Chondrocyte (in vitro differentiated cells): ENCODE results near the gene CPED1. TPM values are rescaled to one million over a fixed set of nuclear protein-coding genes. Genes with fewer than 3 reads are reported as not detected.
A peak's percentile ranks its signal among the peaks of the same experiment; 100 is the strongest.

Experiments used
- DNase-seq: peaks from one replicate; pipeline ENCODE4 v3.0.0; 2021; ENCODE audit warnings: mixed read lengths, low spot score
- H3K27ac Mint-ChIP-seq: one replicate; pipeline ENCODE4 v1.8.0; 2021; ENCODE audit warnings: mild to moderate bottlenecking, moderate library complexity, mixed read lengths; ENCODE audit not compliant: unreplicated experiment
- H3K27me3 Mint-ChIP-seq: 2 replicates; pipeline ENCODE4 v1.8.0; 2021; ENCODE audit warnings: low read depth, mixed read lengths
- H3K36me3 Mint-ChIP-seq: 2 replicates; pipeline ENCODE4 v1.8.0; 2021; ENCODE audit warnings: low read depth, mixed read lengths
- H3K4me1 Mint-ChIP-seq: 2 replicates; pipeline ENCODE4 v1.8.0; 2021; ENCODE audit warnings: low read depth, mild to moderate bottlenecking, mixed read lengths
- H3K4me3 Mint-ChIP-seq: one replicate; pipeline ENCODE4 v1.8.0; 2021; ENCODE audit warnings: mild to moderate bottlenecking, moderate library complexity, mixed read lengths; ENCODE audit not compliant: unreplicated experiment
- H3K9me3 Mint-ChIP-seq: 2 replicates; pipeline ENCODE4 v1.8.0; 2021; ENCODE audit warnings: low read depth, mixed read lengths
- total RNA-seq: library from RNA; stranded (reverse); gene quantifications from 3 replicates; pipeline ENCODE4 v1.2.1, GENCODE V29; 2021
- TF ChIP-seq, protein P1 (sequence below): fragments of 200-600 bp; sonication (generic); IDR thresholded peaks from 2 replicates; pipeline ENCODE4 v1.5.0; 2021; ENCODE audit warnings: antibody characterized with exemption, mild to moderate bottlenecking, moderate library complexity

Gene CPED1
- total RNA-seq, 1 donor from 2014 or later, result 2.8 TPM

DNA sequence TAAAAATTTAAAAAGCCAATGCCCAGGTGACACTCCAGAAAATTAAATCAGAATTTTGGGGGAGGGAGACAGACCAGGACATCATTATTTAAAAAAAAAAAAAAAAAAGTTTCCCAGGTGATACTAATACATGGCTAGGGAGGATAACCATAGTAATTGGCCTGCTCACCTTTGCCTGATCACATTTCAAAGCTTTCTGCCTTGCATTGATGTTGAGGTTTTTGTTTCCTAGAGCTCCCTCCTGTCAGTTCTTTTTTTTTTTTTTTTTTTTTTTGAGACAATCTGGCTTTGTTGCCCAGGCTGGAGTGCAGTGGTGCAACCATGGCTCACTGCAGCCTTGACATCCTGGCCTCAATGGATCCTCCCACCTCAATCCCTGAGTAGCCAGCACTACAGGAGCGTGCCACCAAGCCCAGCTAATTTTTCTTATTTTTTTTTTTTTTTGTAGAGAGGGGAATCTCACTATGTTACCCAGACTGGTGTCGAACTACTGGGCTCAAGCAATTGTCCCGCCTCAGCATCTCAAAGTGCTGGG lies 38.1 kb downstream of the CPED1 start:
- no peaks in the 10 kb centered on the region for H3K36me3 Mint-ChIP-seq
- TF ChIP-seq, protein P1, sequence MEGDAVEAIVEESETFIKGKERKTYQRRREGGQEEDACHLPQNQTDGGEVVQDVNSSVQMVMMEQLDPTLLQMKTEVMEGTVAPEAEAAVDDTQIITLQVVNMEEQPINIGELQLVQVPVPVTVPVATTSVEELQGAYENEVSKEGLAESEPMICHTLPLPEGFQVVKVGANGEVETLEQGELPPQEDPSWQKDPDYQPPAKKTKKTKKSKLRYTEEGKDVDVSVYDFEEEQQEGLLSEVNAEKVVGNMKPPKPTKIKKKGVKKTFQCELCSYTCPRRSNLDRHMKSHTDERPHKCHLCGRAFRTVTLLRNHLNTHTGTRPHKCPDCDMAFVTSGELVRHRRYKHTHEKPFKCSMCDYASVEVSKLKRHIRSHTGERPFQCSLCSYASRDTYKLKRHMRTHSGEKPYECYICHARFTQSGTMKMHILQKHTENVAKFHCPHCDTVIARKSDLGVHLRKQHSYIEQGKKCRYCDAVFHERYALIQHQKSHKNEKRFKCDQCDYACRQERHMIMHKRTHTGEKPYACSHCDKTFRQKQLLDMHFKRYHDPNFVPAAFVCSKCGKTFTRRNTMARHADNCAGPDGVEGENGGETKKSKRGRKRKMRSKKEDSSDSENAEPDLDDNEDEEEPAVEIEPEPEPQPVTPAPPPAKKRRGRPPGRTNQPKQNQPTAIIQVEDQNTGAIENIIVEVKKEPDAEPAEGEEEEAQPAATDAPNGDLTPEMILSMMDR, result no peak
- no peaks in the 10 kb centered on the region for H3K9me3 Mint-ChIP-seq
- no peak overlapping the region for H3K27ac Mint-ChIP-seq
- DNase-seq, result no peak
- no peaks in the 10 kb centered on the region for H3K27me3 Mint-ChIP-seq
- peaks cover 37% of the 10 kb centered on the region for H3K4me1 Mint-ChIP-seq
- H3K4me3 Mint-ChIP-seq, result no peak overlapping the region

GRCh38 chr7:121027761-121028669 lies 39.5 kb downstream of the CPED1 start:
- Mint-ChIP-seq H3K27ac (no peak overlapping the region), H3K36me3 (no peaks in the 10 kb centered on the region), H3K27me3 (no peaks in the 10 kb centered on the region), H3K9me3 (no peaks in the 10 kb centered on the region), H3K4me1 (peaks cover 42% of the 10 kb centered on the region), H3K4me3 (no peak overlapping the region)
- no peak for DNase-seq
- TF ChIP-seq, protein P1, result no peak

DNA sequence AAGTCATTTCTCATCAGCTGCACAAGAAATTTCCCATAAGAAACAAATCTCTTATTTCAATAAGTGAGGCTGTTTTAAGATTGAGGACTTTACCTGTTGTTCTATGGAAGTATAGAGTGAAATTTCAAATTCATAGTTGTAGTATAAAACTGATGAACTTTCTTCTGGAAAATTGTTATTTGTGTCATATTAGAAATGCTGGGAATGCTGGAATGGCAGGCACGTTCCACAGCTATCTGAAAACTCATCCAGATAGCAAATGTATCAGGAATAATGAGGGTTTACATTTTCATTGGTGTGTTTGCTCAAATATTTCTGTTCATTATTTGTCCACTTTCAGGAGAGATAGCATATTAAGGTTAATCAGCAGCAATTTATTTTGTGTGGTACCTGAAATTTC lies 40.8 kb downstream of the CPED1 start:
- no peaks in the 10 kb centered on the region for H3K9me3 Mint-ChIP-seq
- H3K27me3 Mint-ChIP-seq, result no peaks in the 10 kb centered on the region
- no peak overlapping the region for H3K27ac Mint-ChIP-seq
- TF ChIP-seq, protein P1, result no peak
- peaks cover 36% of the 10 kb centered on the region for H3K4me1 Mint-ChIP-seq
- H3K36me3 Mint-ChIP-seq, result no peaks in the 10 kb centered on the region
- H3K4me3 Mint-ChIP-seq, result no peak overlapping the region
- no peak for DNase-seq

DNA sequence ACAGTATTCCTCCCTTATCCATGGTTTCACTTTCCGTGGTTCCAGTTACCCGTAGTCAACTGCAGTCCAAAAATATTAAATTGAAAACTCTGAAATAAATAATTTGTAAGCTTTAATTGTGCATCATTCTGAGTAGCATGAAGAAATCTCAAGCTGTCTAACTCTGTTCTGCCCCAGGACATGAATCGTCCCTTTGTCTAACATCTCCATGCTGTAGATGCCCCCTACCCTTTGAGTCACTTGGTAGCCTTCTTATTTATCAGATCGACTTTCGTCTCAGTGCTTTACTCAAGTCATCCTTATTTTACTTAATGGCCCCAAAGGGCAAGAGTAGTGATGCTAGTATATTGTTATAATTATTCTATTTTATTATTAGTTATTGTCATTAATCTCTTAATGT lies 41.8 kb downstream of the CPED1 start:
- H3K27ac Mint-ChIP-seq, result no peak overlapping the region
- H3K27me3 Mint-ChIP-seq, result no peaks in the 10 kb centered on the region
- peaks cover 27% of the 10 kb centered on the region for H3K4me1 Mint-ChIP-seq
- H3K9me3 Mint-ChIP-seq, result no peaks in the 10 kb centered on the region
- H3K4me3 Mint-ChIP-seq, result peak overlapping the region; percentile 4
- TF ChIP-seq, protein P1, result no peak
- H3K36me3 Mint-ChIP-seq, result no peaks in the 10 kb centered on the region
- no peak for DNase-seq

GRCh38 chr7:121032645-121033460 lies 44.3 kb downstream of the CPED1 start:
- no peak for DNase-seq
- Mint-ChIP-seq H3K9me3 (peaks cover 13% of the 10 kb centered on the region), H3K36me3 (no peaks in the 10 kb centered on the region), H3K4me1 (peaks cover 23% of the 10 kb centered on the region), H3K27me3 (no peaks in the 10 kb centered on the region), H3K27ac (peak overlapping the region; percentile 3), H3K4me3 (no peak overlapping the region)
- TF ChIP-seq, protein P1, result no peak
